Ascending aorta (tissue), 2 donors: ENCODE results near the gene RASA3. TPM values are rescaled to one million over a fixed set of nuclear protein-coding genes. Genes with fewer than 3 reads are reported as not detected.
A peak's percentile ranks its signal among the peaks of the same experiment; 100 is the strongest.

Experiments used
- DNase-seq, 2 donors: peaks; one replicate each; pipeline ENCODE4 v3.0.0-alpha.2; 2019; ENCODE audit warnings: low spot score in 2 of 2
- H3K27ac ChIP-seq, 2 donors: fragments of 200-600 bp; sonication (generic); one replicate each; pipeline ENCODE4 v1.5.1; 2016 to 2017; ENCODE audit warnings: mild to moderate bottlenecking in 1 of 2
- H3K27me3 ChIP-seq: fragments of 200-600 bp; sonication (generic); one replicate; pipeline ENCODE4 v1.5.1; 2017
- H3K36me3 ChIP-seq, 2 donors: fragments of 200-600 bp; sonication (generic); one replicate each; pipeline ENCODE4 v1.5.1; 2016
- H3K4me1 ChIP-seq, 2 donors: fragments of 200-600 bp; sonication (generic); one replicate each; pipeline ENCODE4 v1.5.1; 2016 to 2017; ENCODE audit warnings: mild to moderate bottlenecking in 1 of 2
- H3K4me3 ChIP-seq, 2 donors: fragments of 200-600 bp; sonication (generic); one replicate each; pipeline ENCODE4 v1.5.1; 2016 to 2017; ENCODE audit warnings: mild to moderate bottlenecking in 1 of 2
- H3K9me3 ChIP-seq, 2 donors: fragments of 200-600 bp; sonication (generic); one replicate each; pipeline ENCODE4 v1.5.1; 2016
- CTCF ChIP-seq, 3 experiments: fragments of 200-600 bp in 2 of 3; fragments of 450-650 bp in 1 of 3; sonication (generic) in 2 of 3; IDR thresholded peaks; one replicate each; pipeline ENCODE4 v1.5.1; 2016 to 2019; ENCODE audit warnings: antibody characterized with exemption in 3 of 3, mild to moderate bottlenecking in 1 of 3, moderate library complexity in 1 of 3
- intact Hi-C: fragments of 100-400 bp; cut with DNase I; formaldehyde crosslinking; loops from one replicate; pipeline ENCODE4 v1.15.1; 2023
- total RNA-seq: library from RNA; depleted of rRNA; stranded (reverse); fragments of >200 nt; gene quantifications from one replicate; pipeline ENCODE4 v1.1.0, GENCODE V29; 2016

Gene RASA3
- total RNA-seq, 1 donor from 2014 or later, result 30.7 TPM

- H3K4me1 ChIP-seq, result peaks cover 0 to 5% of the 10 kb centered on the region in 2 donors
- peaks cover 0 to 2% of the 10 kb centered on the region in 2 donors for H3K36me3 ChIP-seq
- intact Hi-C loops, result no loop called here
- no peak overlapping the region for H3K27ac ChIP-seq
- H3K9me3 ChIP-seq, result no peaks in the 10 kb centered on the region
- DNase-seq, result peak in 1 of 2 donors; percentile 55
- no peak for TF ChIP-seq CTCF (IDR thresholded peaks at IDR 0.05)
- H3K4me3 ChIP-seq, result no peak overlapping the region
- no peaks in the 10 kb centered on the region for H3K27me3 ChIP-seq
Observed at GRCh38 chr13:114080739-114081561, 51.5 kb downstream of the RASA3 start.

- H3K4me1 ChIP-seq, result peaks cover 0 to 5% of the 10 kb centered on the region in 2 donors
- peaks cover 0 to 5% of the 10 kb centered on the region in 2 donors for H3K36me3 ChIP-seq
- no peaks in the 10 kb centered on the region for H3K27me3 ChIP-seq
- H3K4me3 ChIP-seq, result no peak overlapping the region
- TF ChIP-seq CTCF (IDR thresholded peaks at IDR 0.05), result no peak
- H3K27ac ChIP-seq, result peak overlapping the region in 1 of 2 donors; percentile 19
- no peaks in the 10 kb centered on the region for H3K9me3 ChIP-seq
- intact Hi-C loops, result no loop called here
- peak in 1 of 2 donors; percentile 54 for DNase-seq
Observed at GRCh38 chr13:114079601-114080536, 52.6 kb downstream of the RASA3 start.

GRCh38 chr13:114078461-114079451 is 53.7 kb downstream of the RASA3 start:
- peak overlapping the region; percentile 31 to 64 for H3K27ac ChIP-seq
- H3K4me3 ChIP-seq, result no peak overlapping the region

GRCh38 chr13:114077933-114078325 is 54.5 kb downstream of the RASA3 start:
- H3K4me3 ChIP-seq, result no peak overlapping the region
- peak overlapping the region in 1 of 2 donors; percentile 64 for H3K27ac ChIP-seq
- H3K27me3 ChIP-seq, result no peaks in the 10 kb centered on the region
- no peaks in the 10 kb centered on the region for H3K9me3 ChIP-seq
- no peak for TF ChIP-seq CTCF (IDR thresholded peaks at IDR 0.05)
- peak in 1 of 2 donors; percentile 63 for DNase-seq
- H3K36me3 ChIP-seq, result peaks cover 1 to 5% of the 10 kb centered on the region in 2 donors
- peaks cover 0 to 5% of the 10 kb centered on the region in 2 donors for H3K4me1 ChIP-seq
- intact Hi-C loops, result no loop called here

More at GRCh38 chr13:114078461-114079451, 53.7 kb downstream of the RASA3 start:
- Histone ChIP-seq H3K36me3 (peaks cover 0 to 5% of the 10 kb centered on the region in 2 donors), H3K4me1 (peaks cover 0 to 5% of the 10 kb centered on the region in 2 donors), H3K27me3 (no peaks in the 10 kb centered on the region), H3K9me3 (no peaks in the 10 kb centered on the region)
- DNase-seq, result peak in 1 of 2 donors; percentile 69
- TF ChIP-seq CTCF (IDR thresholded peaks at IDR 0.05), result no peak
- intact Hi-C loops, result no loop called here
